ENCODE data around the gene KIF17. TPM values are rescaled to one million over a fixed set of nuclear protein-coding genes. Genes with fewer than 3 reads are reported as not detected.

KIF17 gene
- polyA plus RNA-seq, 4 donors = 1.3 to 2.7 (median 2.4) TPM

DNA sequence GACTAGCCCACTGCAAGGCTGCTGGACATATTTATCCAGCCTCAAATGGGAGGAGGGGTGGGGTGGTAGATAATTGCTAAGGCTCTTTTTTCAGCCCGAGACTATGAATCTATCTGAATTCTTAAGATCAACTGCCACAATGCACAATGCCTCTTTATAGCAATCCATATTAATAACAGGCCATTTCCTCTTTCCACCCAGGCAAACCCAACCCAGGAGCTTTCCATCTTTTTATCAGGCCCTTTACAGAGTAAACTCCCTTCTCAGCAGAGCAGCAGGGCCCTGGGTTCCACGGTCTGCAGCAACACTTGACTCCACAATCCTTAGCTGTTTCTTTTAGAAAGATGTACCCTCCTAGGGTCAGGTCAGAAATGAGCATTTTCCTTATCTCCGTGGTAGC lies 57.4 kb downstream of the KIF17 start:
- H3K36me3 ChIP-seq (ENCODE audit: control insufficient read depth in 3 of 3, insufficient read depth in 2 of 3, low read depth in 1 of 3, low read length in 3 of 3) = peaks cover 4 to 33% (median 5%) of the 10 kb centered on the region in 3 donors
- H3K4me1 ChIP-seq (ENCODE audit: control insufficient read depth in 3 of 3, insufficient read depth in 2 of 3, low read depth in 1 of 3, low read length in 2 of 3) = peaks cover 0 to 17% (median 4%) of the 10 kb centered on the region in 3 donors
- peak overlapping the region in 1 of 3 donors; percentile 37 for H3K27ac ChIP-seq (ENCODE audit: low read depth in 1 of 3, low read length in 2 of 3)
- no peak for FAIRE-seq
- H3K27me3 ChIP-seq (ENCODE audit: control insufficient read depth in 3 of 3, insufficient read depth in 3 of 3, low read length in 3 of 3) = no peaks in the 10 kb centered on the region
- DNase-seq = peak in 1 of 2 donors; percentile 6
- peak overlapping the region; percentile 74 to 94 (median 89) for H3K4me3 ChIP-seq (ENCODE audit: low read depth in 1 of 3, low read length in 3 of 3)
- no peaks in the 10 kb centered on the region for H3K9me3 ChIP-seq (ENCODE audit: control insufficient read depth in 2 of 2, insufficient read depth in 1 of 2, low read depth in 1 of 2, low read length in 1 of 2)
- 3 to 13% (median 12%) methylated on average over 3 of the region's 3 CpGs for WGBS, 3 donors

DNA sequence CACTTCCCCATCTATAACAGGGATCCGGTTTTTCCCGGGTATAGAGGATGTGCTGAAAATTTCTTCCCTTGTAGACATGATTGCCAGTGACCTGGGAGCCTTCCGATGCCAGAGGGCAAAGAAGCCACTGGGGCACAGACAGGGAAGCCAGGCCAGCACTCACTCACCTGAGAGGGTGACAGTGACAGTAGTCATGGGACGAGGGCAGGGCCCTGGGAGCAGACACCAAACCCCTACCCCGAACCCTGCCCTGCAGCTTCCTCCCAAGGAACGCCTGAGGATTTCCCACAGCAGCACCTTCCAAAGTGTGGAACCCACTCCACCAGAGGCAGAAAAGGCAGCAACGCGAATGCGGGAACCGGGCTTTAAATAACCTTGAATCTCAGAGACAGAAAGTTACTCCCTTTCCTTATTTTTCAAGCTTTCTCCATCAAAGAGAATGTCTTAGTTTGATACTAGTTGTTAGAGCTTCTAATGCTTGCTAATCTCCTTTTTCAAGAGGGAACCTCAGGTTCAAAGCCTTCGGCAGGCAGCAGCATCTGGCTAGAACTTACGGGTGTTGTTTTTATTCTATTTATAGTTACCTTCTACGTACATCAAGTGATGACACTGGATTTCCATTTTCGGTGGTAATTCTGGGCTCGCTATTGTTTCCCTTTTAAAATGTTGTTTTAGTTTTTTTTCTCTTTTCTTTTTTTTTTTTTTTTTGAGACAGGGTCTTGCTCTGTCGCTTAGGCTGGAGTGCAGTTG lies 59.5 kb downstream of the KIF17 start:
- DNase-seq = no peak
- peaks cover 17 to 52% (median 19%) of the 10 kb centered on the region in 3 donors for H3K36me3 ChIP-seq (ENCODE audit: control insufficient read depth in 3 of 3, insufficient read depth in 2 of 3, low read depth in 1 of 3, low read length in 3 of 3)

GRCh38 chr1:20657024-20657423 lies 60.8 kb downstream of the KIF17 start:
- Histone ChIP-seq H3K27ac (ENCODE audit: low read depth in 1 of 3, low read length in 2 of 3) (no peak overlapping the region), H3K36me3 (ENCODE audit: control insufficient read depth in 3 of 3, insufficient read depth in 2 of 3, low read depth in 1 of 3, low read length in 3 of 3) (peaks cover 23 to 65% (median 27%) of the 10 kb centered on the region in 3 donors), H3K4me3 (ENCODE audit: low read depth in 1 of 3, low read length in 3 of 3) (no peak overlapping the region), H3K9me3 (ENCODE audit: control insufficient read depth in 2 of 2, insufficient read depth in 1 of 2, low read depth in 1 of 2, low read length in 1 of 2) (no peaks in the 10 kb centered on the region), H3K4me1 (ENCODE audit: control insufficient read depth in 3 of 3, insufficient read depth in 2 of 3, low read depth in 1 of 3, low read length in 2 of 3) (peaks cover 0 to 11% (median 2%) of the 10 kb centered on the region in 3 donors), H3K27me3 (ENCODE audit: control insufficient read depth in 3 of 3, insufficient read depth in 3 of 3, low read length in 3 of 3) (no peaks in the 10 kb centered on the region)
- FAIRE-seq (no peak), DNase-seq (no peak)
- 76 to 88% (median 87%) methylated on average over 12 of the region's 12 CpGs for WGBS, 3 donors

More for the DNA sequence above, 59.5 kb downstream of the KIF17 start:
- Histone ChIP-seq H3K27ac (ENCODE audit: low read depth in 1 of 3, low read length in 2 of 3) (no peak overlapping the region), H3K9me3 (ENCODE audit: control insufficient read depth in 2 of 2, insufficient read depth in 1 of 2, low read depth in 1 of 2, low read length in 1 of 2) (no peaks in the 10 kb centered on the region), H3K4me3 (ENCODE audit: low read depth in 1 of 3, low read length in 3 of 3) (no peak overlapping the region), H3K27me3 (ENCODE audit: control insufficient read depth in 3 of 3, insufficient read depth in 3 of 3, low read length in 3 of 3) (no peaks in the 10 kb centered on the region), H3K4me1 (ENCODE audit: control insufficient read depth in 3 of 3, insufficient read depth in 2 of 3, low read depth in 1 of 3, low read length in 2 of 3) (peaks cover 0 to 17% (median 4%) of the 10 kb centered on the region in 3 donors)
- WGBS, 3 donors = 85 to 91% (median 90%) methylated on average over 16 of the region's 16 CpGs
- no peak for FAIRE-seq

- no peak for FAIRE-seq
Measured at GRCh38 chr1:20654104-20654690, 63.6 kb downstream of the KIF17 start.

DNA sequence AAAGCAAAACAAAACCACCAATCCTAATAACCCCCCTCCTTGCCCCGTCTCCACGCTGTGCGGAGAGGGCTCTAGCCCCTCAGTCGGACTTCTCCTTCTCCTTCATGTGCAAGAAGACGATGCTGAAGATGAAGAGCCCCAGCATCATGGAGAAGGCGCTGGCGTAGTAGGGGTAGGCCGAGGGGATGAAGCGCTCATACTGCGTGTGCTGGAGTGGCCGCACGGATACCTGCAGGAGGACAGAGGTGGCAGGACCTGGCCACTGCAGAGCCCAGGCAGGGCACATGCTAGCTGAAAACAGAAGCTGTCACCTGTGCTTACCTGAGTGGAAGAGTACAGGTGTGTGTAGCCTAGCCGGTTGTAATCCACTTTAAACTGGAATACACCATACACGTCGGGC lies 65.5 kb downstream of the KIF17 start:
- H3K9me3 ChIP-seq (ENCODE audit: control insufficient read depth in 2 of 2, insufficient read depth in 1 of 2, low read depth in 1 of 2, low read length in 1 of 2) = no peaks in the 10 kb centered on the region
- DNase-seq = no peak
- no peak for FAIRE-seq
- no peaks in the 10 kb centered on the region for H3K4me1 ChIP-seq (ENCODE audit: control insufficient read depth in 3 of 3, insufficient read depth in 2 of 3, low read depth in 1 of 3, low read length in 2 of 3)
- H3K4me3 ChIP-seq (ENCODE audit: low read depth in 1 of 3, low read length in 3 of 3) = no peak overlapping the region
- no peaks in the 10 kb centered on the region for H3K27me3 ChIP-seq (ENCODE audit: control insufficient read depth in 3 of 3, insufficient read depth in 3 of 3, low read length in 3 of 3)
- peaks cover 38 to 85% (median 47%) of the 10 kb centered on the region in 3 donors for H3K36me3 ChIP-seq (ENCODE audit: control insufficient read depth in 3 of 3, insufficient read depth in 2 of 3, low read depth in 1 of 3, low read length in 3 of 3)
- WGBS, 3 donors = 94 to 97% (median 96%) methylated on average over 15 of the region's 15 CpGs
- H3K27ac ChIP-seq (ENCODE audit: low read depth in 1 of 3, low read length in 2 of 3) = no peak overlapping the region

More at GRCh38 chr1:20654104-20654690, 63.6 kb downstream of the KIF17 start:
- no peak for DNase-seq
- H3K9me3 ChIP-seq (ENCODE audit: control insufficient read depth in 2 of 2, insufficient read depth in 1 of 2, low read depth in 1 of 2, low read length in 1 of 2) = no peaks in the 10 kb centered on the region
- H3K36me3 ChIP-seq (ENCODE audit: control insufficient read depth in 3 of 3, insufficient read depth in 2 of 3, low read depth in 1 of 3, low read length in 3 of 3) = peaks cover 34 to 82% (median 36%) of the 10 kb centered on the region in 3 donors
- no peak overlapping the region for H3K27ac ChIP-seq (ENCODE audit: low read depth in 1 of 3, low read length in 2 of 3)
- no peaks in the 10 kb centered on the region for H3K27me3 ChIP-seq (ENCODE audit: control insufficient read depth in 3 of 3, insufficient read depth in 3 of 3, low read length in 3 of 3)
- no peaks in the 10 kb centered on the region for H3K4me1 ChIP-seq (ENCODE audit: control insufficient read depth in 3 of 3, insufficient read depth in 2 of 3, low read depth in 1 of 3, low read length in 2 of 3)
- no peak overlapping the region for H3K4me3 ChIP-seq (ENCODE audit: low read depth in 1 of 3, low read length in 3 of 3)
- 82 to 85% (median 82%) methylated on average over 20 of the region's 20 CpGs for WGBS, 3 donors

DNA sequence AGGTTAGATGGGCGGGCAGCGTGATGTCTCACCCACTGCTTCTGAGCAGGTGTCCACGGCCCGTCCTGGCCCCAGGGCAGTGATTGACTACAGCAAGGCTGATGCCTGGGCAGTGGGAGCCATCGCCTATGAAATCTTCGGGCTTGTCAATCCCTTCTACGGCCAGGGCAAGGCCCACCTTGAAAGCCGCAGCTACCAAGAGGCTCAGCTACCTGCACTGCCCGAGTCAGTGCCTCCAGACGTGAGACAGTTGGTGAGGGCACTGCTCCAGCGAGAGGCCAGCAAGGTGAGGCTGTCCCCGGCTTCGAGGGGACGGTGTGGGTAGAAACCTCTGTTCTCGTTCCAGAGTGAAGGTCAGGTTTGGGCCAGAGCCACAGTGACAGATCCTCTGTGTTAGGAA lies 68.9 kb downstream of the KIF17 start:
- no peaks in the 10 kb centered on the region for H3K9me3 ChIP-seq (ENCODE audit: control insufficient read depth in 2 of 2, insufficient read depth in 1 of 2, low read depth in 1 of 2, low read length in 1 of 2)
- FAIRE-seq (no peak), DNase-seq (no peak)
- H3K27me3 ChIP-seq (ENCODE audit: control insufficient read depth in 3 of 3, insufficient read depth in 3 of 3, low read length in 3 of 3) = no peaks in the 10 kb centered on the region
- no peak overlapping the region for H3K27ac ChIP-seq (ENCODE audit: low read depth in 1 of 3, low read length in 2 of 3)
- WGBS, 3 donors = 96 to 97% (median 96%) methylated on average over 15 of the region's 15 CpGs
- H3K4me1 ChIP-seq (ENCODE audit: control insufficient read depth in 3 of 3, insufficient read depth in 2 of 3, low read depth in 1 of 3, low read length in 2 of 3) = no peaks in the 10 kb centered on the region
- peaks cover 31 to 75% (median 51%) of the 10 kb centered on the region in 3 donors for H3K36me3 ChIP-seq (ENCODE audit: control insufficient read depth in 3 of 3, insufficient read depth in 2 of 3, low read depth in 1 of 3, low read length in 3 of 3)
- H3K4me3 ChIP-seq (ENCODE audit: low read depth in 1 of 3, low read length in 3 of 3) = no peak overlapping the region

DNA sequence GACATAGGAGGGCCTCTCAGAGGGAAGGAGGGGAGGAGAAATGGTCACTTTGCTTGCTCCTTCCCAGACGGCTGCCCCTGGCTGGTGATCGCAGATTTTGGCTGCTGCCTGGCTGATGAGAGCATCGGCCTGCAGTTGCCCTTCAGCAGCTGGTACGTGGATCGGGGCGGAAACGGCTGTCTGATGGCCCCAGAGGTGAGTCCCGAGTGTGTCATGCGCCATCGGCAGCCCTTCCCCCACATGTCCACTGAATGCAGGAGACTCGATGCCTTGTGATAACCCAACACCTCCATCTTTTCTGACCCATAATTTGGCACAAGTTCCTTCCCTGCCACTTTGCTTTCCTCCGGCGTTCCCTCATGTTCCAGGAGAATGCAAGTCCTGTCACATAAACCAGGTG lies 69.4 kb downstream of the KIF17 start:
- no peak overlapping the region for H3K4me3 ChIP-seq (ENCODE audit: low read depth in 1 of 3, low read length in 3 of 3)
- no peaks in the 10 kb centered on the region for H3K9me3 ChIP-seq (ENCODE audit: control insufficient read depth in 2 of 2, insufficient read depth in 1 of 2, low read depth in 1 of 2, low read length in 1 of 2)
- WGBS, 3 donors = 83 to 94% (median 91%) methylated on average over 13 of the region's 13 CpGs
- no peak for FAIRE-seq
- H3K4me1 ChIP-seq (ENCODE audit: control insufficient read depth in 3 of 3, insufficient read depth in 2 of 3, low read depth in 1 of 3, low read length in 2 of 3) = no peaks in the 10 kb centered on the region
- no peaks in the 10 kb centered on the region for H3K27me3 ChIP-seq (ENCODE audit: control insufficient read depth in 3 of 3, insufficient read depth in 3 of 3, low read length in 3 of 3)
- peaks cover 27 to 72% (median 46%) of the 10 kb centered on the region in 3 donors for H3K36me3 ChIP-seq (ENCODE audit: control insufficient read depth in 3 of 3, insufficient read depth in 2 of 3, low read depth in 1 of 3, low read length in 3 of 3)
- H3K27ac ChIP-seq (ENCODE audit: low read depth in 1 of 3, low read length in 2 of 3) = no peak overlapping the region
- no peak for DNase-seq

DNA sequence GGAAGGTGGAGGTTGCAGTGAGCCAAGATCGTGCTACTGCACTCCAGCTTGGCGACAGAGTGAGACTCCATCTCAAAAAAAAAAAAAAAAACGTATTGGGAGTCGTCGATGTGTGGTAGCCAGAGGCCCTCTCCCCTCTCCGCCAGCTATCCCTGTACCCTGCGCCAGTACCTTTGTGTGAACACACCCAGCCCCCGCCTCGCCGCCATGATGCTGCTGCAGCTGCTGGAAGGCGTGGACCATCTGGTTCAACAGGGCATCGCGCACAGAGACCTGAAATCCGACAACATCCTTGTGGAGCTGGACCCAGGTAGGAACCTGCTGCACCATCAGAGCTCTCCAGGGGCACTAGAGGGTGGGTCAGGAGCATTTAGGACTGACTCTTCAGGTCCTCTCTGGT lies 72.4 kb downstream of the KIF17 start:
- 85 to 91% (median 90%) methylated on average over 13 to 14 of the region's 14 CpGs for whole genome bisulfite sequencing, 3 donors
- Histone ChIP-seq H3K4me3 (ENCODE audit: low read depth in 1 of 3, low read length in 3 of 3) (no peak overlapping the region), H3K4me1 (ENCODE audit: control insufficient read depth in 3 of 3, insufficient read depth in 2 of 3, low read depth in 1 of 3, low read length in 2 of 3) (no peaks in the 10 kb centered on the region), H3K27me3 (ENCODE audit: control insufficient read depth in 3 of 3, insufficient read depth in 3 of 3, low read length in 3 of 3) (no peaks in the 10 kb centered on the region), H3K27ac (ENCODE audit: low read depth in 1 of 3, low read length in 2 of 3) (no peak overlapping the region), H3K36me3 (ENCODE audit: control insufficient read depth in 3 of 3, insufficient read depth in 2 of 3, low read depth in 1 of 3, low read length in 3 of 3) (peaks cover 14 to 75% (median 31%) of the 10 kb centered on the region in 3 donors), H3K9me3 (ENCODE audit: control insufficient read depth in 2 of 2, insufficient read depth in 1 of 2, low read depth in 1 of 2, low read length in 1 of 2) (no peaks in the 10 kb centered on the region)
- DNase-seq = no peak
- no peak for FAIRE-seq
